HG02610 (cell line): ENCODE measurements around the gene RAB7A.
A peak's percentile ranks its signal among the peaks of the same experiment; 100 is the strongest.

Experiments used
- ATAC-seq: cut with Tn5 transposase; IDR thresholded peaks from one replicate; pipeline ENCODE4 v1.9.1; 2021; ENCODE audit warnings: mild to moderate bottlenecking, moderate library complexity; ENCODE audit not compliant: unreplicated experiment

RAB7A gene

GRCh38 chr3:128787256-128788253 lies 61.6 kb downstream of the RAB7A start:
- ATAC-seq = peak; percentile 51

- ATAC-seq = no peak
These were observed 62.4 kb downstream of the RAB7A start for GRCh38 chr3:128788268-128788869.

- ATAC-seq = no peak
These were observed 68.2 kb downstream of the RAB7A start for GRCh38 chr3:128794067-128794768.

- peak; percentile 67 for ATAC-seq
These were observed 69.0 kb downstream of the RAB7A start for GRCh38 chr3:128794770-128795649.

- ATAC-seq = no peak
These were observed 73.7 kb downstream of the RAB7A start for GRCh38 chr3:128799653-128800052.

GRCh38 chr3:128800241-128801187 lies 74.5 kb downstream of the RAB7A start:
- ATAC-seq = no peak

GRCh38 chr3:128801779-128802380 lies 75.9 kb downstream of the RAB7A start:
- ATAC-seq = no peak

GRCh38 chr3:128803307-128803706 lies 77.3 kb downstream of the RAB7A start:
- no peak for ATAC-seq

GRCh38 chr3:128804017-128804810 lies 78.2 kb downstream of the RAB7A start:
- ATAC-seq = peak; percentile 89

- ATAC-seq = no peak
These were observed 78.8 kb downstream of the RAB7A start for GRCh38 chr3:128804811-128805155.

- ATAC-seq = no peak
These were observed 79.8 kb downstream of the RAB7A start for GRCh38 chr3:128805772-128806171.

GRCh38 chr3:128806588-128806987 lies 80.6 kb downstream of the RAB7A start:
- no peak for ATAC-seq

- ATAC-seq = no peak
These were observed 81.3 kb downstream of the RAB7A start for GRCh38 chr3:128807186-128807830.

GRCh38 chr3:128808672-128809071 lies 82.7 kb downstream of the RAB7A start:
- ATAC-seq = no peak

- ATAC-seq = no peak
These were observed 87.1 kb downstream of the RAB7A start for GRCh38 chr3:128813097-128813496.

- no peak for ATAC-seq
These were observed 88.1 kb downstream of the RAB7A start for GRCh38 chr3:128814060-128814459.

- no peak for ATAC-seq
These were observed 88.7 kb downstream of the RAB7A start for GRCh38 chr3:128814519-128815317.
